NCI-H446 (cell line): ENCODE measurements around the gene SEPTIN14.
"Not testable (repeated sequence)": the region's sequence is repeated elsewhere in the genome, so short reads cannot be mapped to it uniquely, and the experiment has no call there.

Experiments
- DNase-seq, 2 experiments: peaks; one replicate each; lab custom pipeline; 2025; lab: John Stamatoyannopoulos, UW

SEPTIN14 gene

GRCh38 chr7:55784151-55784550 is 78.4 kb downstream of the SEPTIN14 start:
- DNase-seq, result no peak

- no peak for DNase-seq
Measured at GRCh38 chr7:55778631-55779030, 83.9 kb downstream of the SEPTIN14 start.

GRCh38 chr7:55776196-55776595 is 86.4 kb downstream of the SEPTIN14 start:
- no peak for DNase-seq

- no peak for DNase-seq
Measured at GRCh38 chr7:55775051-55775420, 87.5 kb downstream of the SEPTIN14 start.

- DNase-seq, result peak; percentile 51 to 60
Measured at GRCh38 chr7:55774327-55775050, 88.1 kb downstream of the SEPTIN14 start.

GRCh38 chr7:55770778-55771177 is 91.8 kb downstream of the SEPTIN14 start:
- DNase-seq, result no peak

GRCh38 chr7:55753274-55753862 is 109.2 kb downstream of the SEPTIN14 start:
- not testable (repeated sequence) for DNase-seq

- DNase-seq, result not testable (repeated sequence)
Measured at GRCh38 chr7:55744706-55745105, 117.8 kb downstream of the SEPTIN14 start.
